Measurements from ENCODE around the gene MGA.
A peak's percentile ranks its signal among the peaks of the same experiment; 100 is the strongest.

Gene MGA

DNA sequence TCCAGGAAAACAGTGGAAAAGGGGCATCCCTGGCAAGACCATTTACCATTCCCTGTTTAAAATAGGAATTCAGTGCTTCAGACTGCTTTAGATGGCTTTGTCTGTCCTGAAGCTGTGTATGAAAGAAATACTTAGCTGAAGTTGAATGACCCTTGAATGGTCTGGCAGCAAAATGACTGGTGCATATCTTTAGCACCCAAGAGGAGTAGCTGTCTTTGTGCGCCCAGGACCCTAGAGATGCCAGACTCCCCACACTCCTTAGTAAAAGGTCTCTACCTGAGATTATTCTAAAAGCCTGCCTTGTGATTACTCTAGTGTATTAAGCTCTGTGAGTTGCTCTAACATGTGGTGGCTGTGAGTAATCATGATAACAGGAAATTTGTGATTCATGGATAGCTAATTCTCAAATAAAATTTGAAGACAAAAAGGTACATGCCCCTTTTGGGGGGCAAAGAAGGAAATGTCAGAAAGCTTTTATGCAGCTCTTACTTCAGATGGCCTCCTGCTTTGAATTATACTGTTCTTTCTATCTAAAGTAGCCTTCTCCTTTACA is 117.3 kb downstream of the MGA start:
- TF ChIP-seq, protein P1, sequence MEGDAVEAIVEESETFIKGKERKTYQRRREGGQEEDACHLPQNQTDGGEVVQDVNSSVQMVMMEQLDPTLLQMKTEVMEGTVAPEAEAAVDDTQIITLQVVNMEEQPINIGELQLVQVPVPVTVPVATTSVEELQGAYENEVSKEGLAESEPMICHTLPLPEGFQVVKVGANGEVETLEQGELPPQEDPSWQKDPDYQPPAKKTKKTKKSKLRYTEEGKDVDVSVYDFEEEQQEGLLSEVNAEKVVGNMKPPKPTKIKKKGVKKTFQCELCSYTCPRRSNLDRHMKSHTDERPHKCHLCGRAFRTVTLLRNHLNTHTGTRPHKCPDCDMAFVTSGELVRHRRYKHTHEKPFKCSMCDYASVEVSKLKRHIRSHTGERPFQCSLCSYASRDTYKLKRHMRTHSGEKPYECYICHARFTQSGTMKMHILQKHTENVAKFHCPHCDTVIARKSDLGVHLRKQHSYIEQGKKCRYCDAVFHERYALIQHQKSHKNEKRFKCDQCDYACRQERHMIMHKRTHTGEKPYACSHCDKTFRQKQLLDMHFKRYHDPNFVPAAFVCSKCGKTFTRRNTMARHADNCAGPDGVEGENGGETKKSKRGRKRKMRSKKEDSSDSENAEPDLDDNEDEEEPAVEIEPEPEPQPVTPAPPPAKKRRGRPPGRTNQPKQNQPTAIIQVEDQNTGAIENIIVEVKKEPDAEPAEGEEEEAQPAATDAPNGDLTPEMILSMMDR (IDR thresholded peaks at IDR 0.05; ENCODE audit: insufficient read depth, low read depth, low read length, missing control alignments) = no peak
- peak; percentile 71 for DNase-seq (ENCODE audit: low read depth)
- H3K4me3 ChIP-seq (ENCODE audit: low read length) = peak overlapping the region; percentile 86

GRCh38 chr15:41778521-41778920 is 118.3 kb downstream of the MGA start:
- TF ChIP-seq, protein P1 (IDR thresholded peaks at IDR 0.05; ENCODE audit: insufficient read depth, low read depth, low read length, missing control alignments) = no peak
- no peak overlapping the region for H3K4me3 ChIP-seq (ENCODE audit: low read length)
- no peak for DNase-seq (ENCODE audit: low read depth)

- DNase-seq (ENCODE audit: low read depth) = peak; percentile 31
- TF ChIP-seq, protein P1 (IDR thresholded peaks at IDR 0.05; ENCODE audit: insufficient read depth, low read depth, low read length, missing control alignments) = no peak
- no peak overlapping the region for H3K4me3 ChIP-seq (ENCODE audit: low read length)
Observed at GRCh38 chr15:41779662-41780157, 119.5 kb downstream of the MGA start.

- no peak overlapping the region for H3K4me3 ChIP-seq (ENCODE audit: low read length)
- no peak for DNase-seq (ENCODE audit: low read depth)
- TF ChIP-seq, protein P1 (IDR thresholded peaks at IDR 0.05; ENCODE audit: insufficient read depth, low read depth, low read length, missing control alignments) = no peak
Observed at GRCh38 chr15:41780266-41780665, 120.1 kb downstream of the MGA start.

DNA sequence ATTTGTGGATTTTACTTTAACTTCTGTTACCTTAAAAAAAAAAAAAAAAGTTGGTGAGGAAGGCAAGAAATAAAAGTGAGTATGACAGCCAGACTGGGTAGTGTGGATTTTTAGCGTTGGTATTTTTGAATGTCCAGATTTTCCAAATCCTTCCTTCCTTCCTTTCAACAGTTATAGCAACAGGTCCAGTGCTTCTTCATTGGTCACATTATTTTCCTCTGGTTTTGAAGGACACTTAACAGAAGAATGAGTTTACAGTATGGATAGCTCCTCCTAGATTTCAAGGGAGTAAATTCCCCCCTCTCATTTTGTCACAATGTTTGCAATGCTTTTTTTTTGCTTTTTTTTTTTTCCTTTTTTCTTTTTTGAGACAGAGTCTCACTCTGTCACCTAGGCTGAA is 120.5 kb downstream of the MGA start:
- no peak for DNase-seq (ENCODE audit: low read depth)
- no peak overlapping the region for H3K4me3 ChIP-seq (ENCODE audit: low read length)
- TF ChIP-seq, protein P1 (IDR thresholded peaks at IDR 0.05; ENCODE audit: insufficient read depth, low read depth, low read length, missing control alignments) = no peak

DNA sequence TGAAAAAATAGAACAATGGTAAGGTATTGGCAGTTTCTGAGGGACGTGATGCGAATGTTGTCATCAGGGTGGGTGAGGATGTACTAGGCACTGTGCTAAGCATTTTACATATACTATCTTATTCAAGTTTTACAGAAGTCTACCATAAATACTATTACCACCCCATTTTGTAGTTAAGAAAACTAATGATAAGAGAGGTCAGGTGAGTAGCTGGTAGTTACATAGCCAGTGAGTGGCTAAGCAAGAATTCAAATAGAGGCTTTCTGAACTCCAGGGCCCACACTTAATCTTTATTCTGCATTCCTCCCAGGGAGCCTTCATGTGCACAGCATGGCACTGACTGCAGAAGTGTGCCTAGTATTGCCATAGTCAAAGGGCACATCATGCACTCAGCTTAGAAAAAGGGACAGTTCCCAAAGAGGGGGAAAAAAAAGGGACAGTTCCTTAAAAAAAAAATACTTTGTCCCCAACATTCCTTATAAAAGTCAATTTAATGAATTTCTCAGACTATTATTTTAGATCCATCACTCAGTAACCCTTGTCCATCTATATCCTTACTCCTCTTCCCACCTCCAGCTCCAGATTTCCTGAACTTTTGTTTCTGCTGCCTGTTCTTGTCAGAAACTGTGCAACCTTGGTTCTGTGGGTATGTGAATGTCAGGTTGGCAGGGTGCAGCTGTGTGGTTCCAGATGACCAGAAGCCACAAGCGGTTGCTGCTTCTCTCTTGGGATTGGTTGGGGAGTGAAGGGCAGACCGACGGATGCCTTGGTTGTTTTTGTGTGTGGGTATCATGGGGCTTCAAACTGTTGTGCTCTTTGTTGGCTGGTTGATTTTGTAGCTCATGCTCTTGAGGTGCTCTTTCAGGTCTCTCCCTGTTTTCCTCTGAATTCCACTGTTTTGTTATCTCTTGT is 122.4 kb downstream of the MGA start:
- TF ChIP-seq, protein P1 (IDR thresholded peaks at IDR 0.05; ENCODE audit: insufficient read depth, low read depth, low read length, missing control alignments) = no peak
- DNase-seq (ENCODE audit: low read depth) = no peak

More for the DNA sequence above, 122.4 kb downstream of the MGA start:
- H3K4me3 ChIP-seq (ENCODE audit: low read length) = no peak overlapping the region

All from epithelial cell of esophagus (primary cell).